Mammary epithelial cell (primary cell): ENCODE data around the gene CDC73.
"Not testable (repeated sequence)": the region's sequence is repeated elsewhere in the genome, so short reads cannot be mapped to it uniquely, and the experiment has no call there.

Experiments used
- EZH2 ChIP-seq: IDR thresholded peaks from 2 replicates; pipeline ENCODE4 v1.6.1; 2012; ENCODE audit warnings: low read length, inconsistent platforms, borderline replicate concordance
- TF ChIP-seq, protein P1 (sequence below), 2 donors: IDR thresholded peaks in 1 of 2; conservative IDR thresholded peaks in 1 of 2; 2 replicates each; pipeline ENCODE4 v1.5.1; 2011 to 2012; ENCODE audit warnings: inconsistent platforms in 2 of 2, low read length in 2 of 2, mild to moderate bottlenecking in 2 of 2, control low read depth in 1 of 2, low read depth in 1 of 2; ENCODE audit not compliant: insufficient read depth in 1 of 2; ENCODE audit errors: extremely low read depth in 1 of 2

DNA sequence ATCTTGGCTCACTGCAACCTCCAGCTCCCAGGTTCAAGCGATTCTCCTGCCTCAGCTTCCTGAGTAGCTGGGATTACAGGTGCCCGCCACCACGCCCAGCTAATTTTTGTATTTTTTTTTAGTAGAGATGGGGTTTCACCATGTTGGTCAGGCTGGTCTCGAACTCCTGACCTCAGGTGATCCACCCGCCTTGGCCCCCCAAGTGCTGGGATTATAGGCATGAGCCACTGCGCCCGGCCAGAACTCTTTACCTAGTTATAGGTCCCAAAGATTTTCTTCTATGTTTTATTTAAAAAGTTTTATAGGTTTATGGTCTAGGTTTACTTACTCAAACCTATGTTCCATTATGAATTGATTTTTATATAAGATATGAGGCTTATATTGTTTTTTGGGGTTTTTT, 145.0 kb downstream of the CDC73 start:
- TF ChIP-seq, protein P1, sequence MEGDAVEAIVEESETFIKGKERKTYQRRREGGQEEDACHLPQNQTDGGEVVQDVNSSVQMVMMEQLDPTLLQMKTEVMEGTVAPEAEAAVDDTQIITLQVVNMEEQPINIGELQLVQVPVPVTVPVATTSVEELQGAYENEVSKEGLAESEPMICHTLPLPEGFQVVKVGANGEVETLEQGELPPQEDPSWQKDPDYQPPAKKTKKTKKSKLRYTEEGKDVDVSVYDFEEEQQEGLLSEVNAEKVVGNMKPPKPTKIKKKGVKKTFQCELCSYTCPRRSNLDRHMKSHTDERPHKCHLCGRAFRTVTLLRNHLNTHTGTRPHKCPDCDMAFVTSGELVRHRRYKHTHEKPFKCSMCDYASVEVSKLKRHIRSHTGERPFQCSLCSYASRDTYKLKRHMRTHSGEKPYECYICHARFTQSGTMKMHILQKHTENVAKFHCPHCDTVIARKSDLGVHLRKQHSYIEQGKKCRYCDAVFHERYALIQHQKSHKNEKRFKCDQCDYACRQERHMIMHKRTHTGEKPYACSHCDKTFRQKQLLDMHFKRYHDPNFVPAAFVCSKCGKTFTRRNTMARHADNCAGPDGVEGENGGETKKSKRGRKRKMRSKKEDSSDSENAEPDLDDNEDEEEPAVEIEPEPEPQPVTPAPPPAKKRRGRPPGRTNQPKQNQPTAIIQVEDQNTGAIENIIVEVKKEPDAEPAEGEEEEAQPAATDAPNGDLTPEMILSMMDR (conservative IDR thresholded peaks at IDR 0.05 in 1 of 2, IDR thresholded peaks at IDR 0.05 in 1 of 2; ENCODE audit: extremely low read depth in 1 of 2, insufficient read depth in 1 of 2, low read depth in 1 of 2, low read length in 2 of 2), result not testable (repeated sequence)
- TF ChIP-seq EZH2, result not testable (repeated sequence)
